ENCODE data around the gene EEF1A2.

DNA sequence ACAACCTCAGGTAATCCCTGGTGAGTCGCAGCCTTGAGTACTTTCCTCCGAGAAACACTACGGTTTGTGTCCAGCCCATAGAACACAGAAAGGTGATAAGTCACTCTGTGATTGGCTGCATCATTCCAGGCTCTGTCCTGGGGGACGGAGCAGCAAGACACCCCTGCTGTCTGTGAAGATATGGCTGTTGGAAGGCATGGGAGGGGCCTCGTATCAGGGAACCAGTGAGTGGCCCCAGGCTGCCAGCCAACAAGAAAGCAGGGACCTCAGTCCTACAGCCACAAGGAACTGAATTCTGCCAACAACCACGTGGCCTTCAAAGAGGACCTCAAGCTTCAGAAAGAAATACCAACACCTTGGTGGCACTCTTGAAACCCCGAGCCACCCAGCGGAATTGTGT, 6.4 kb upstream of the EEF1A2 start:
- TF ChIP-seq POLR2A (IDR thresholded peaks at IDR 0.05; ENCODE audit: low read length) (no peak), CTCF (IDR thresholded peaks at IDR 0.05) (no peak), REST (IDR thresholded peaks at IDR 0.05) (no peak), NR3C1 (IDR thresholded peaks at IDR 0.05) (no peak), CEBPB (IDR thresholded peaks at IDR 0.05) (no peak), BHLHE40 (IDR thresholded peaks at IDR 0.05; ENCODE audit: low read depth, low read length) (no peak), ZFP36 (IDR thresholded peaks at IDR 0.05; ENCODE audit: borderline replicate concordance, partially characterized antibody) (no peak), HOXA7 (CRISPR knock-in tag; IDR thresholded peaks at IDR 0.05) (no peak), ZC3H11A (IDR thresholded peaks at IDR 0.05) (no peak), MAZ (IDR thresholded peaks at IDR 0.05; ENCODE audit: borderline replicate concordance, low read depth, low read length) (no peak), HEYL (CRISPR knock-in tag; IDR thresholded peaks at IDR 0.05) (no peak), CBX2 (IDR thresholded peaks at IDR 0.05; ENCODE audit: borderline replicate concordance, low read depth) (no peak), GATA3 (IDR thresholded peaks at IDR 0.05; ENCODE audit: borderline replicate concordance) (no peak)
